Small intestine (tissue), 7 donors: Measurements from ENCODE around the gene PLP1. TPM values are rescaled to one million over a fixed set of nuclear protein-coding genes. Genes with fewer than 3 reads are reported as not detected.
A peak's percentile ranks its signal among the peaks of the same experiment; 100 is the strongest.
"Not testable (repeated sequence)": the region's sequence is repeated elsewhere in the genome, so short reads cannot be mapped to it uniquely, and the experiment has no call there.

Experiments
- DNase-seq, 2 donors: peaks; one replicate each; pipeline versions ENCODE4 v3.0.0 to v3.0.0-alpha.2; 2013
- FAIRE-seq: peaks from 2 replicates; lab custom pipeline; 2012; peaks lifted over from hg19 to GRCh38; lab: Jason Lieb, UNC
- H3K27ac ChIP-seq, 3 donors: one replicate each; pipeline ENCODE4 v1.5.1; 2013; ENCODE audit warnings: low read length in 2 of 3, mild to moderate bottlenecking in 2 of 3, control low read depth in 1 of 3, inconsistent platforms in 1 of 3, low read depth in 1 of 3, moderate library complexity in 1 of 3
- H3K27me3 ChIP-seq, 3 donors: one replicate each; pipeline ENCODE4 v1.6.1; 2013; ENCODE audit warnings: low read length in 3 of 3, inconsistent platforms in 1 of 3; ENCODE audit not compliant: control insufficient read depth in 3 of 3, insufficient read depth in 3 of 3
- H3K36me3 ChIP-seq, 3 donors: one replicate each; pipeline ENCODE4 v1.6.1; 2013; ENCODE audit warnings: low read length in 3 of 3, inconsistent platforms in 1 of 3, low read depth in 1 of 3, mild to moderate bottlenecking in 1 of 3, moderate library complexity in 1 of 3; ENCODE audit not compliant: control insufficient read depth in 3 of 3, insufficient read depth in 2 of 3
- H3K4me1 ChIP-seq, 3 donors: one replicate each; pipeline ENCODE4 v1.6.1; 2013; ENCODE audit warnings: low read length in 2 of 3, inconsistent platforms in 1 of 3, low read depth in 1 of 3, mild to moderate bottlenecking in 1 of 3, moderate library complexity in 1 of 3; ENCODE audit not compliant: control insufficient read depth in 3 of 3, insufficient read depth in 2 of 3
- H3K4me3 ChIP-seq, 3 donors: one replicate each; pipeline ENCODE4 v1.5.1; 2013; ENCODE audit warnings: low read length in 3 of 3, control low read depth in 1 of 3, inconsistent platforms in 1 of 3, low read depth in 1 of 3, mild to moderate bottlenecking in 1 of 3, moderate library complexity in 1 of 3
- H3K9me3 ChIP-seq, 2 donors: one replicate each; pipeline ENCODE4 v1.6.1; 2013; ENCODE audit warnings: low read depth in 1 of 2, low read length in 1 of 2; ENCODE audit not compliant: control insufficient read depth in 2 of 2, insufficient read depth in 1 of 2
- WGBS, 3 donors: extraction: QIAGEN DNeasy Blood & Tissue Kit; methylation state at CpG; one replicate each; pipeline ENCODE4 v1.1.7; 2013; 5-methylcytosine and 5-hydroxymethylcytosine counted together
- polyA plus RNA-seq, 4 donors: library from polyadenylated mRNA; stranded (reverse) in 3 of 4; unstranded in 1 of 4; fragments of 200-250 nt in 3 of 4; fragments of 120-200 nt in 1 of 4; gene quantifications; one replicate each; pipeline versions ENCODE4 v1.2.1 to v1.2.3, GENCODE V29; 2013
- donor health status: healthy with polysubstance abuse.
- donor health status: control.
- donor health status: control.
- donor health status: Bipolar disorder and iron deficiency.
- donor health status: healthy.

The PLP1 gene
- polyA plus RNA-seq, 4 donors, result 1.9 to 7.6 (median 5.8) TPM; not detected in 1

GRCh38 chrX:103766813-103767555 lies 9.7 kb upstream of the PLP1 start:
- not testable (repeated sequence) for DNase-seq, H3K4me1 ChIP-seq, H3K27ac ChIP-seq, H3K4me3 ChIP-seq, H3K36me3 ChIP-seq, H3K27me3 ChIP-seq, H3K9me3 ChIP-seq, FAIRE-seq
- 75 to 89% (median 81%) methylated on average over 7 to 9 of the region's 9 CpGs for WGBS, 3 donors

GRCh38 chrX:103773445-103773844 lies 3.2 kb upstream of the PLP1 start:
- no peaks in the 10 kb centered on the region for H3K9me3 ChIP-seq
- H3K4me3 ChIP-seq, result no peak overlapping the region
- DNase-seq (no peak), FAIRE-seq (no peak)
- H3K36me3 ChIP-seq, result no peaks in the 10 kb centered on the region
- H3K27ac ChIP-seq, result no peak overlapping the region
- no peaks in the 10 kb centered on the region for H3K4me1 ChIP-seq
- 55 to 74% (median 66%) methylated on average over 3 of the region's 3 CpGs for WGBS, 3 donors
- H3K27me3 ChIP-seq, result no peaks in the 10 kb centered on the region

GRCh38 chrX:103774070-103774642 lies 2.5 kb upstream of the PLP1 start:
- Histone ChIP-seq H3K36me3 (no peaks in the 10 kb centered on the region), H3K9me3 (no peaks in the 10 kb centered on the region), H3K4me1 (no peaks in the 10 kb centered on the region), H3K27me3 (peaks cover 0 to 1% (median 0%) of the 10 kb centered on the region in 3 donors), H3K4me3 (no peak overlapping the region), H3K27ac (no peak overlapping the region)
- DNase-seq (peak; percentile 4 to 45), FAIRE-seq (no peak)
- WGBS, 3 donors, result 58 to 75% (median 62%) methylated on average over 6 of the region's 6 CpGs

- Histone ChIP-seq H3K27ac (no peak overlapping the region), H3K4me1 (no peaks in the 10 kb centered on the region), H3K4me3 (no peak overlapping the region), H3K27me3 (peaks cover 0 to 2% (median 0%) of the 10 kb centered on the region in 3 donors), H3K9me3 (no peaks in the 10 kb centered on the region), H3K36me3 (no peaks in the 10 kb centered on the region)
- DNase-seq, result no peak
- 51 to 70% (median 66%) methylated on average over 6 of the region's 6 CpGs for WGBS, 3 donors
- FAIRE-seq, result no peak
These were observed 2.6 kb downstream of the PLP1 start for GRCh38 chrX:103779141-103779789.

GRCh38 chrX:103780336-103781061 lies 3.9 kb downstream of the PLP1 start:
- FAIRE-seq (no peak), DNase-seq (no peak)
- no peaks in the 10 kb centered on the region for H3K4me1 ChIP-seq
- H3K27me3 ChIP-seq, result peaks cover 0 to 2% (median 0%) of the 10 kb centered on the region in 3 donors
- 81 to 86% (median 82%) methylated on average over 10 of the region's 10 CpGs for WGBS, 3 donors
- no peak overlapping the region for H3K4me3 ChIP-seq
- no peaks in the 10 kb centered on the region for H3K36me3 ChIP-seq
- no peak overlapping the region for H3K27ac ChIP-seq
- no peaks in the 10 kb centered on the region for H3K9me3 ChIP-seq

- no peak for FAIRE-seq
- 74 to 86% (median 76%) methylated on average over 4 of the region's 4 CpGs for WGBS, 3 donors
- no peaks in the 10 kb centered on the region for H3K4me1 ChIP-seq
- H3K27me3 ChIP-seq, result peaks cover 0 to 2% (median 0%) of the 10 kb centered on the region in 3 donors
- no peaks in the 10 kb centered on the region for H3K36me3 ChIP-seq
- H3K27ac ChIP-seq, result no peak overlapping the region
- no peak overlapping the region for H3K4me3 ChIP-seq
- DNase-seq, result no peak
- H3K9me3 ChIP-seq, result no peaks in the 10 kb centered on the region
These were observed 4.4 kb downstream of the PLP1 start for GRCh38 chrX:103781062-103781402.

- no peak for DNase-seq
- WGBS, 3 donors, result 80 to 86% (median 86%) methylated on average over 1 of the region's 1 CpG
- no peak for FAIRE-seq
- no peak overlapping the region for H3K4me3 ChIP-seq
- no peaks in the 10 kb centered on the region for H3K36me3 ChIP-seq
- no peak overlapping the region for H3K27ac ChIP-seq
- no peaks in the 10 kb centered on the region for H3K9me3 ChIP-seq
- H3K4me1 ChIP-seq, result no peaks in the 10 kb centered on the region
- H3K27me3 ChIP-seq, result peaks cover 0 to 2% (median 0%) of the 10 kb centered on the region in 3 donors
These were observed 5.1 kb downstream of the PLP1 start for GRCh38 chrX:103781706-103782105.

- Histone ChIP-seq H3K36me3 (no peaks in the 10 kb centered on the region), H3K9me3 (no peaks in the 10 kb centered on the region), H3K4me1 (no peaks in the 10 kb centered on the region), H3K4me3 (no peak overlapping the region), H3K27me3 (peaks cover 0 to 2% (median 0%) of the 10 kb centered on the region in 3 donors), H3K27ac (no peak overlapping the region)
- FAIRE-seq (no peak), DNase-seq (no peak)
- 70 to 85% (median 72%) methylated on average over 3 of the region's 3 CpGs for WGBS, 3 donors
These were observed 6.0 kb downstream of the PLP1 start for GRCh38 chrX:103782640-103783039.
